ENCODE results near the gene MEIKIN.

DNA sequence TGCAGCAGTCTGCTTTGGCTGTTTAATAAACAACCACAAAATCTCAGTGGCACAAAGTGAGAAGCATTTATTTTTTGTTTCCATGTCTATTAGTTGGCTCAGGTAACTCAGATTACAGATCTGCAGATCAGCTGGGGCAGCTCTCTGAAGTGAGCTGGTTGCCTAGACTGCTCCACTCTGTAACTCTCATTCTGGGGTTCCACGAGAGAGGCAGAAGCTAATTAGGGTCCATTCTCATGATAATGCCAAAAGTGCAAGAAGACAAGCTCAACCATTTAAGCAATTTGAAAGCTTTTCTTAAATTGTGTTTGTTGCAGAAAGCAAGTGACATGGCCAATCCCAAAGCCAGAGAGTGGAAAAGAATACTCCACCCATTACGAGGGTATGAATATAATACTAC, 13.2 kb downstream of the MEIKIN start:
- TF ChIP-seq MYC (IDR thresholded peaks at IDR 0.05; ENCODE audit: low read depth, low read length) (no peak), POLR2A (IDR thresholded peaks at IDR 0.05; ENCODE audit: extremely low read depth, insufficient read length) (no peak)
- TF ChIP-seq, protein P1, sequence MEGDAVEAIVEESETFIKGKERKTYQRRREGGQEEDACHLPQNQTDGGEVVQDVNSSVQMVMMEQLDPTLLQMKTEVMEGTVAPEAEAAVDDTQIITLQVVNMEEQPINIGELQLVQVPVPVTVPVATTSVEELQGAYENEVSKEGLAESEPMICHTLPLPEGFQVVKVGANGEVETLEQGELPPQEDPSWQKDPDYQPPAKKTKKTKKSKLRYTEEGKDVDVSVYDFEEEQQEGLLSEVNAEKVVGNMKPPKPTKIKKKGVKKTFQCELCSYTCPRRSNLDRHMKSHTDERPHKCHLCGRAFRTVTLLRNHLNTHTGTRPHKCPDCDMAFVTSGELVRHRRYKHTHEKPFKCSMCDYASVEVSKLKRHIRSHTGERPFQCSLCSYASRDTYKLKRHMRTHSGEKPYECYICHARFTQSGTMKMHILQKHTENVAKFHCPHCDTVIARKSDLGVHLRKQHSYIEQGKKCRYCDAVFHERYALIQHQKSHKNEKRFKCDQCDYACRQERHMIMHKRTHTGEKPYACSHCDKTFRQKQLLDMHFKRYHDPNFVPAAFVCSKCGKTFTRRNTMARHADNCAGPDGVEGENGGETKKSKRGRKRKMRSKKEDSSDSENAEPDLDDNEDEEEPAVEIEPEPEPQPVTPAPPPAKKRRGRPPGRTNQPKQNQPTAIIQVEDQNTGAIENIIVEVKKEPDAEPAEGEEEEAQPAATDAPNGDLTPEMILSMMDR (IDR thresholded peaks at IDR 0.05; ENCODE audit: low read depth, low read length), result no peak

All from NB4 (cell line).